Measurements from ENCODE around the gene ADA.

DNA sequence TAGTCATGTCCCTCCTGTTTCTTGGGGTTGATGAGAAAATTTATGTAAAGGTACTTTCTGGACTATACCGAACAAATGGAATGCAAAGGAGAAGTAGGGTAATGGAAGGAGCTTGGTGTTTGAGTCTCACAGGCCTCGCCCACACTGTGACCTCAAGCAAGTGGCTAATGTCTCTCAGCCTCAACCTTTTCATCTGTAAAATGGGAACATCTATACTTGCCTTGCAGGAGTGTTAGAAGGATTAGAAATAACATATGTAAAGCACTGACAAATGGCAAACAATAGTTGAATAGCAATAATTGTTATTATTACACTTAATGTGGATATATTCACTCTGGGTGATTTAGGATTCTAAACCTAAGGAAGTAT lies 78.0 kb downstream of the ADA start:
- TF ChIP-seq CTCF (IDR thresholded peaks at IDR 0.05; ENCODE audit: poor library complexity, severe bottlenecking) (no peak), RAD21 (conservative IDR thresholded peaks at IDR 0.05) (no peak), EP300 (conservative IDR thresholded peaks at IDR 0.05; ENCODE audit: poor library complexity, severe bottlenecking) (no peak), EZH2 (IDR thresholded peaks at IDR 0.05; ENCODE audit: borderline replicate concordance, insufficient read depth, low read length, poor library complexity, severe bottlenecking) (no peak), POLR2AphosphoS5 (IDR thresholded peaks at IDR 0.05) (no peak)

Data from neural cell (in vitro differentiated cells).